ENCODE measurements around the gene ZMAT3.

Gene ZMAT3

DNA sequence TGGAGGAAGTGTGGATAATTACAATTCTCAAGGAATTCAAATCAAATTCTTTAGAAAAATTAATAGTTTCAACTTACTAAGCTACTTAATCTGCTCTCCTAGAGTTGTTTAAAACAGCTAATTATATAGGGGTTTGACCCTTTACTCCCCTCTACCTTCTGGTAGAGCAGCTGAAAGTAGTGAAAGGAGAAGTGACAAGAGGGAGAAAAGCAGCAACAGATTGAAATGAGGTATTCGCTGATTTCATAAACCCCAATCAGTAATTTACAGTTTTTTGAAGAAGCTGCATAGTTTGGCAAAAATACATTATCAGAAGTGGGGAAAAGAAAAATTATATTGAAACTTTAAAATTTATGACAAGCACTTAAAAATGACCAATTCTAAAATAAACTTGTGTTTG is 52.8 kb downstream of the ZMAT3 start:
- Histone ChIP-seq H2AK5ac (ENCODE audit: low read length, severe bottlenecking) (no peak overlapping the region), H3K4me3 (ENCODE audit: insufficient read depth in 1 of 2, low read depth in 1 of 2, low read length in 2 of 2) (no peak overlapping the region), H3K18ac (ENCODE audit: low read depth in 1 of 2, low read length in 2 of 2) (no peak overlapping the region), H3K4me1 (ENCODE audit: control insufficient read depth, insufficient read depth, low read depth, low read length) (peaks cover 1% of the 10 kb centered on the region), H4K8ac (ENCODE audit: low read length) (no peak overlapping the region), H3K27ac (ENCODE audit: low read length, poor library complexity, severe bottlenecking) (no peak overlapping the region), H3K36me3 (ENCODE audit: control insufficient read depth in 1 of 2, insufficient read depth in 2 of 2, low read depth in 1 of 2, low read length in 2 of 2) (peaks cover 1 to 59% of the 10 kb centered on the region in 2 experiments), H3K9ac (ENCODE audit: low read length) (peak overlapping the region; percentile 2), H2BK15ac (ENCODE audit: low read depth, poor library complexity, severe bottlenecking) (no peak overlapping the region), H3K4me2 (ENCODE audit: low read length, poor library complexity, severe bottlenecking) (no peak overlapping the region), H3K9me3 (ENCODE audit: control insufficient read depth, low read length) (no peaks in the 10 kb centered on the region), H2BK12ac (ENCODE audit: low read length in 2 of 2) (no peak overlapping the region), H3K14ac (ENCODE audit: low read length in 2 of 2) (no peak overlapping the region), H3K79me1 (replicated peaks; ENCODE audit: low read length, poor library complexity, severe bottlenecking) (peaks cover 8% of the 10 kb centered on the region), H4K91ac (ENCODE audit: low read length) (no peak overlapping the region), H3K4ac (ENCODE audit: low read depth in 1 of 2, low read length in 2 of 2) (no peak overlapping the region), H2AFZ (ENCODE audit: low read depth, low read length) (no peak overlapping the region), H2BK120ac (ENCODE audit: low read depth, low read length) (no peak overlapping the region), H2BK5ac (ENCODE audit: low read depth, low read length, poor library complexity, severe bottlenecking) (no peak overlapping the region), H3K27me3 (ENCODE audit: control insufficient read depth in 1 of 2, insufficient read depth in 1 of 2, low read length in 2 of 2) (no peaks in the 10 kb centered on the region), H3K23ac (ENCODE audit: low read length in 2 of 2) (no peak overlapping the region)
- WGBS: no CpG with 5 or more reads among the region's 1 CpG
- no peak for DNase-seq

DNA sequence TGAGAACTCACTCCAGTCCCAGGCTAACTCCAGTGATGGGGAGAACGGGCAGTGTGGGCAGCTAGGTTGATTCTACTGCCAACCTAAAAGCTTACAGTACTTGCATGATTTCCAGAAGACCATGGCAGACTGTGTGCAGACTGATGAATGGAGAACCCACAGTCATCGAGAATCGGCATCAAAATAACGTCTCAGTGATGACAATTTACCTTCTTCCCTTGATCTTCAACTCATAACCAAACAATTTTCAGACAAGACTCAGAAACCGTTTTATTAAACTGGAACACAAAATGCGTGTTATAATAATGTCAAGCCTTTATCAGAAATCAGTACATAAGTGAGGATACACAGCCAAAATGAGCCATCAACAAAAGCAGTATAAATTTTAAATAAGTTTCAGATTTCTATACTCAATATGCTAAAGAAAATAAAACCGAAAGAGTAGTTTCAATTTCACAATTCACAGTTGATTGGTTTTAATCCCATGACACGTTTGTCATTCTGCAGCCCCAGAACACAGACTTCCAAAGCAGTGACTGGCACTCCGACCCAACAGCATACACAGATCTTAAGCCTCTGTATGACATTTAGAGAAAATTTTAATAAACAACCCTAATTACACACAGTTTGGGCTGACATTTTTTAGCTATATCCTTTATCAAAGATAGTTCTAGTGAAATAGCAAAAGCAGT is 54.5 kb downstream of the ZMAT3 start:
- no peak for DNase-seq
- peaks cover 0 to 48% of the 10 kb centered on the region in 2 experiments for H3K36me3 ChIP-seq (ENCODE audit: control insufficient read depth in 1 of 2, insufficient read depth in 2 of 2, low read depth in 1 of 2, low read length in 2 of 2)
- WGBS: 93% methylated on average over 9 of the region's 9 CpGs

DNA sequence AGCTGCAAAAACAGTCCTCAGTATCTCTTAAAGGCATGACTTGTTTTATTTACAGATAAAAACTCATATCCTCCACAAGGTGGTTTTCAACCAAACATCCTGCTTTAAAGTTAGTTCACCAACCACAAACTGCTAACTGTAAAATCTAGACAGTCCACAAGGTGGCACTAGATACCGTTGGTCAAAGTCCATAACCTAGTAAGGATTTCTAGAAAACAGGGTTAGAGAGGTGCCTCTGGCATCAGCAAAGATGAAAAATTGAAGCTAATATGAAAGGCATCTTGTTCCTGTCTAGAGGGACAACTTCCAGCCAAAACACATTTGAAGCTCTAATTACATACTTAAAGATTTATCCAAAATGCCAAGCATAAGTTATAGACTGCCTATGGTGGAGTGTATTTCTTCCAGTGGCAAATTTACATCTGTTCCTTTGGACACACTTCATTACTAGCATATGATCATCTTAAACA is 56.0 kb downstream of the ZMAT3 start:
- no peak overlapping the region for H2BK15ac ChIP-seq (ENCODE audit: low read depth, poor library complexity, severe bottlenecking)
- no peaks in the 10 kb centered on the region for H3K9me3 ChIP-seq (ENCODE audit: control insufficient read depth, low read length)
- H3K4me3 ChIP-seq (ENCODE audit: insufficient read depth in 1 of 2, low read depth in 1 of 2, low read length in 2 of 2): no peak overlapping the region
- H3K14ac ChIP-seq (ENCODE audit: low read length in 2 of 2): no peak overlapping the region
- no peak overlapping the region for H3K27ac ChIP-seq (ENCODE audit: low read length, poor library complexity, severe bottlenecking)
- H3K27me3 ChIP-seq (ENCODE audit: control insufficient read depth in 1 of 2, insufficient read depth in 1 of 2, low read length in 2 of 2): no peaks in the 10 kb centered on the region
- peak; percentile 85 for DNase-seq
- H4K8ac ChIP-seq (ENCODE audit: low read length): no peak overlapping the region
- H2AK5ac ChIP-seq (ENCODE audit: low read length, severe bottlenecking): no peak overlapping the region
- H2BK120ac ChIP-seq (ENCODE audit: low read depth, low read length): no peak overlapping the region
- no peak overlapping the region for H3K18ac ChIP-seq (ENCODE audit: low read depth in 1 of 2, low read length in 2 of 2)
- 0% methylated on average over 1 of the region's 1 CpG for WGBS
- H3K23ac ChIP-seq (ENCODE audit: low read length in 2 of 2): no peak overlapping the region
- no peak overlapping the region for H2BK5ac ChIP-seq (ENCODE audit: low read depth, low read length, poor library complexity, severe bottlenecking)
- peaks cover 0 to 32% of the 10 kb centered on the region in 2 experiments for H3K36me3 ChIP-seq (ENCODE audit: control insufficient read depth in 1 of 2, insufficient read depth in 2 of 2, low read depth in 1 of 2, low read length in 2 of 2)
- no peak overlapping the region for H3K4me2 ChIP-seq (ENCODE audit: low read length, poor library complexity, severe bottlenecking)
- peaks cover 9% of the 10 kb centered on the region for H3K79me1 ChIP-seq (replicated peaks; ENCODE audit: low read length, poor library complexity, severe bottlenecking)
- no peak overlapping the region for H2AFZ ChIP-seq (ENCODE audit: low read depth, low read length)
- H2BK12ac ChIP-seq (ENCODE audit: low read length in 2 of 2): no peak overlapping the region
- peak overlapping the region; percentile 10 for H3K9ac ChIP-seq (ENCODE audit: low read length)
- no peak overlapping the region for H3K4ac ChIP-seq (ENCODE audit: low read depth in 1 of 2, low read length in 2 of 2)
- no peak overlapping the region for H4K91ac ChIP-seq (ENCODE audit: low read length)
- H3K4me1 ChIP-seq (ENCODE audit: control insufficient read depth, insufficient read depth, low read depth, low read length): peaks cover 1% of the 10 kb centered on the region

More for the DNA sequence above, 54.5 kb downstream of the ZMAT3 start:
- H2BK120ac ChIP-seq (ENCODE audit: low read depth, low read length): no peak overlapping the region
- no peak overlapping the region for H2AK5ac ChIP-seq (ENCODE audit: low read length, severe bottlenecking)
- H3K27ac ChIP-seq (ENCODE audit: low read length, poor library complexity, severe bottlenecking): peak overlapping the region; percentile 45
- H3K14ac ChIP-seq (ENCODE audit: low read length in 2 of 2): no peak overlapping the region
- no peaks in the 10 kb centered on the region for H3K27me3 ChIP-seq (ENCODE audit: control insufficient read depth in 1 of 2, insufficient read depth in 1 of 2, low read length in 2 of 2)
- peak overlapping the region; percentile 53 for H3K9ac ChIP-seq (ENCODE audit: low read length)
- no peak overlapping the region for H2BK15ac ChIP-seq (ENCODE audit: low read depth, poor library complexity, severe bottlenecking)
- H4K91ac ChIP-seq (ENCODE audit: low read length): no peak overlapping the region
- no peak overlapping the region for H3K4me3 ChIP-seq (ENCODE audit: insufficient read depth in 1 of 2, low read depth in 1 of 2, low read length in 2 of 2)
- no peak overlapping the region for H2BK5ac ChIP-seq (ENCODE audit: low read depth, low read length, poor library complexity, severe bottlenecking)
- no peak overlapping the region for H2BK12ac ChIP-seq (ENCODE audit: low read length in 2 of 2)
- H3K18ac ChIP-seq (ENCODE audit: low read depth in 1 of 2, low read length in 2 of 2): no peak overlapping the region
- H2AFZ ChIP-seq (ENCODE audit: low read depth, low read length): no peak overlapping the region
- H3K4me2 ChIP-seq (ENCODE audit: low read length, poor library complexity, severe bottlenecking): no peak overlapping the region
- no peak overlapping the region for H4K8ac ChIP-seq (ENCODE audit: low read length)
- peaks cover 8% of the 10 kb centered on the region for H3K79me1 ChIP-seq (replicated peaks; ENCODE audit: low read length, poor library complexity, severe bottlenecking)
- no peaks in the 10 kb centered on the region for H3K9me3 ChIP-seq (ENCODE audit: control insufficient read depth, low read length)
- H3K23ac ChIP-seq (ENCODE audit: low read length in 2 of 2): no peak overlapping the region
- peaks cover 1% of the 10 kb centered on the region for H3K4me1 ChIP-seq (ENCODE audit: control insufficient read depth, insufficient read depth, low read depth, low read length)
- H3K4ac ChIP-seq (ENCODE audit: low read depth in 1 of 2, low read length in 2 of 2): no peak overlapping the region

DNA sequence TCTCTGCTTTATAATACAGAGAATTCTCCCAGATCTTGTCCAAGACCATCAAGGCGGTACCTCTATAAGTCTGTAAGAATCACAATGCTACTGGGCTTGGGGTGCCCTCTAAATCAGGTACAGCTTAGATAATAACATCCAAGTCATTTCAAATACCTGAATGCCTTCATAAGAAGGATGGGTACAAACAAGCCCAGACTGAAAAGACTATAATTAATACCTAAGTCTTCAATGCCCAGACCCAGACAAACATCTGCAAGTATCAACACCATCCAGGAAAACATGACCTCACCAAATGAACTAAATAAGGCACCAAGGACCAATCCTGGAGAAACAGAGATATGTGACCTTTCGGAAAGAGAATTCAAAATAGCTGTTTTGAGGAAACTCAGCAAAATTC is 65.9 kb downstream of the ZMAT3 start:
- H2AK5ac ChIP-seq (ENCODE audit: low read length, severe bottlenecking): no peak overlapping the region
- H3K36me3 ChIP-seq (ENCODE audit: control insufficient read depth in 1 of 2, insufficient read depth in 2 of 2, low read depth in 1 of 2, low read length in 2 of 2): peaks cover 23 to 35% of the 10 kb centered on the region in 2 experiments
- peaks cover 16% of the 10 kb centered on the region for H3K79me1 ChIP-seq (replicated peaks; ENCODE audit: low read length, poor library complexity, severe bottlenecking)
- H3K4me3 ChIP-seq (ENCODE audit: insufficient read depth in 1 of 2, low read depth in 1 of 2, low read length in 2 of 2): no peak overlapping the region
- no peak overlapping the region for H3K18ac ChIP-seq (ENCODE audit: low read depth in 1 of 2, low read length in 2 of 2)
- no peak overlapping the region for H3K4me2 ChIP-seq (ENCODE audit: low read length, poor library complexity, severe bottlenecking)
- H2BK120ac ChIP-seq (ENCODE audit: low read depth, low read length): no peak overlapping the region
- H3K9ac ChIP-seq (ENCODE audit: low read length): no peak overlapping the region
- no peak overlapping the region for H3K27ac ChIP-seq (ENCODE audit: low read length, poor library complexity, severe bottlenecking)
- H3K9me3 ChIP-seq (ENCODE audit: control insufficient read depth, low read length): no peaks in the 10 kb centered on the region
- H2AFZ ChIP-seq (ENCODE audit: low read depth, low read length): no peak overlapping the region
- no peak overlapping the region for H4K91ac ChIP-seq (ENCODE audit: low read length)
- H3K14ac ChIP-seq (ENCODE audit: low read length in 2 of 2): no peak overlapping the region
- no peak overlapping the region for H2BK5ac ChIP-seq (ENCODE audit: low read depth, low read length, poor library complexity, severe bottlenecking)
- DNase-seq: no peak
- 100% methylated on average over 1 of the region's 2 CpGs for WGBS
- no peak overlapping the region for H3K23ac ChIP-seq (ENCODE audit: low read length in 2 of 2)
- no peak overlapping the region for H3K4ac ChIP-seq (ENCODE audit: low read depth in 1 of 2, low read length in 2 of 2)
- no peak overlapping the region for H2BK12ac ChIP-seq (ENCODE audit: low read length in 2 of 2)
- peaks cover 2% of the 10 kb centered on the region for H3K4me1 ChIP-seq (ENCODE audit: control insufficient read depth, insufficient read depth, low read depth, low read length)
- no peak overlapping the region for H4K8ac ChIP-seq (ENCODE audit: low read length)
- H3K27me3 ChIP-seq (ENCODE audit: control insufficient read depth in 1 of 2, insufficient read depth in 1 of 2, low read length in 2 of 2): no peaks in the 10 kb centered on the region
- no peak overlapping the region for H2BK15ac ChIP-seq (ENCODE audit: low read depth, poor library complexity, severe bottlenecking)

All from mesenchymal stem cell (in vitro differentiated cells and primary cell).